Right forelimb (tissue), 1 donor: ENCODE data around the gene MISFA.
"Not testable (repeated sequence)": the region's sequence is repeated elsewhere in the genome, so short reads cannot be mapped to it uniquely, and the experiment has no call there.

Experiments used
- DNase-seq: peaks from one replicate; pipeline ENCODE4 v3.0.0-alpha.2; 2018

MISFA gene

DNA sequence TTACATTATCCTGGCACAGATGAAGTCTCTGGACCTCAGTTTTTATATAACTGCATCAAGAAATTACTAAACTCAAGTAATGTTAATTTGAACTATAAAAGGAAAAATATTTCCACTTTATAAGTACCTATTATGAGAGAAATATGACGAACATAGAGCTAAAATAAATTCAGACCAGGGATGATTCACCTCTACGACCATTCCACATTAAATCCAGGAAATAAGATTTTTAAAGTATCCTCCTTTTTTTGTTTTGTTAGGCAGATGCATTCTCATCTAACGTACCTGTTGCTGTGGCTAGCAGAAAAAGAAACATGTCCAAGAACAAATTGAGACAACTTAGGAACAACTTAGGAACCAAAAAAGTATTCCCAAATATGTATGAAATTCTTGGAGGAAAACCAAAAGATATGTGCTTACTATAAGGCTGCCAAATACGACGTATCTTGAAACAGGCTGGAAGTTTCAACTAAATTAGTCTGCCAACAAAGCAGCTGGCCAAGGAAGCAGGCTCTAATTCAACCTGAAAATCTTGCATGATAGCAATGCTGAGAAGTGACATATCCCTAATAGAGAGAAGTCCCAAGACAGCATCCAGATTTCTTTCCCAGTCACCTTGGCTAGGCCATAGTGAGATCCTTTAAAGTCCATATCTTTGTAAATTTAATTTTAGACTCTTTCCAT lies 18.9 kb downstream of the MISFA start:
- DNase-seq = no peak

DNA sequence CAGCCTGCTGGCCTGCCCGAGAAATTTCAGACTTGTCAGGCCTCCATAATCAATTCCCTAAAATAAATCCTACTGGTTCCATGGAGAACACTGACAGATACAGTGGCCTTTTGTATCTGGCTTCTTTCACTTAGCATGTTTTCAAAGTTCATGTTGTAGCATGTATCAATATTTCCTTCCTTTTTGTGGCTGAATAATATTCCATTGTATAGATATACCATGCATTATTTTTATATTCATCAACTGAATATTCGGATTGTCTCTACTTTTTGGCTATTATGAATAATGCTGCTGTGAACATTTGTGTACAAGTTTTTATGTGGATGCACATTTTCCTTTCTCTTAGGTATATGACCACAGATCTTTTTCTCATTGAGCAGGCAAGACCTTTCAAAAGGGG lies 24.1 kb downstream of the MISFA start:
- DNase-seq = no peak

DNA sequence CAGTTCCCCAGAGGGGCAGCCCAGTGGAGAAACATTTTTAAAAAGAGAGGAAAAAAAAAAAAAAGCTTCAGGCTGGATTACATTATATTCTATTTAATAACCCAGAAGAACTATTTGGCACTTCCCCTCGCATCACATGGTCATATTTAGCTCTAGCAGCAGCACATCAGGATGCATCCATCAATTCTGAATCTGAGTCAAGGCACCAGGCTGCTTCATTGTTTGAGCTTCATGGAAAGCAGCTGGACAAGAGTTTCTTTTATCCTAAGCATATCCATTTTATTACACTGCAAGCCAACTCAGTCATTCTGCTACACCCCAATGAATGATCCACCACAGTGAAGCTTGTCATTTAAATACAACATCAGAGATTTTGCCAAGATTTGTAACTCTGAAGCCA lies 24.6 kb downstream of the MISFA start:
- DNase-seq = no peak

DNA sequence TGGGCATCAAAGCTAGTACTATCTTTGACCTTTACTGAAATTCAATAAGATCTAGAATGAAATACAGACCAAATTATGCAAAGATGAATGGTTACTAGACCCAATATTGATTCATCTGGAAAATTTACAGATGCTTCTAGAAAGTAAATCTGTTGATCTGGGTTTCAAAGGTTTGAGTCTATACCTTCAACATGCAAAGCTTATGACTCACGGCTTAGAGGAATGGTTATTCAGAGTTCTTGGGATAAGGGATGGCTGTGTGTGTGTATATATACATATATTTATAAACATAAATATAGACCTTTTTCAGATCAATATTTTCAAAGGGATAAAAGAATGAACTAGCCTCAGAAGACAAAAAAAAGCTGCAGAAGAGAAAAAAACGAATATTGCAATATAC lies 33.3 kb downstream of the MISFA start:
- no peak for DNase-seq

DNA sequence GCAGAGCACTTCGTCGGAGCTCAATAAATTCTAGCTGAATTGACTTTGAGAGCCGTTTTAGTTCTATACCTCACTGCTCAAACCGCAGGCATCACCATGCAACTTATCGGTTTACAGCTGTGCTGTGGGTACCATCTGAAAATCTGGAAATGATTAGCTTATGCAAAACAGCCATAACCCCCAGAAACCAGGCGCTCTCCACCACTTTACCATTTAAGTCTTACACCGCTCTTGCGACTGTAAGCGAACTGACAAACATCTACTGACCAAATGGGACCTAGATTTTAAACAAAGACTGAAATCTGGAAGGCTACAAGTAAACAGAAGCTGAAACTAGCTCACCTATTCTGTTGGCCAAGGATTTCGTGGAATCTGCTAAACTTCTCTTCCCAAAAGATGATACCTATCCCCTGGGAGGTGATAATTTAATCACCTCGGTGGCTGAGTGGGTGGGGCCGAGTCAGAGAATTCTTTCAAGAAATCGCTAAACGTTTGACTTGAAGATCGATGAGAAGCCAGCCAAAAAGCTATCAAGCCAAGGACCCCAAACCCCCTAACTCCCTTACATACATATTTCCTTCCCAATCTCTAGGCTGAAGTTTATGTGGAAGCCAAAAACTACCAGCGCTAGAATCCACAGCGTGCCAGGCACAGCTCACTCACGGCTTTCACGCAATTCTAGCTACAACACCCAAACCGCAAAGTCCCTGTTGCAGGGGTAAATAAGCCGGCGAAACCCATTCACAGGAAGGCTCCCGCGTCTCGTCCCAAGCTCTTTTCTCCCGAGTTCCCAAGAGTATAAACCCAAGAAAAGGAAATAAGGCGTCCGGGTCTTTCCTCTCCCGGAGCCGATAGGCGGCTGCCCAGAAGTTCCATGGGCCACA lies 33.9 kb downstream of the MISFA start:
- peak; percentile 41 for DNase-seq

DNA sequence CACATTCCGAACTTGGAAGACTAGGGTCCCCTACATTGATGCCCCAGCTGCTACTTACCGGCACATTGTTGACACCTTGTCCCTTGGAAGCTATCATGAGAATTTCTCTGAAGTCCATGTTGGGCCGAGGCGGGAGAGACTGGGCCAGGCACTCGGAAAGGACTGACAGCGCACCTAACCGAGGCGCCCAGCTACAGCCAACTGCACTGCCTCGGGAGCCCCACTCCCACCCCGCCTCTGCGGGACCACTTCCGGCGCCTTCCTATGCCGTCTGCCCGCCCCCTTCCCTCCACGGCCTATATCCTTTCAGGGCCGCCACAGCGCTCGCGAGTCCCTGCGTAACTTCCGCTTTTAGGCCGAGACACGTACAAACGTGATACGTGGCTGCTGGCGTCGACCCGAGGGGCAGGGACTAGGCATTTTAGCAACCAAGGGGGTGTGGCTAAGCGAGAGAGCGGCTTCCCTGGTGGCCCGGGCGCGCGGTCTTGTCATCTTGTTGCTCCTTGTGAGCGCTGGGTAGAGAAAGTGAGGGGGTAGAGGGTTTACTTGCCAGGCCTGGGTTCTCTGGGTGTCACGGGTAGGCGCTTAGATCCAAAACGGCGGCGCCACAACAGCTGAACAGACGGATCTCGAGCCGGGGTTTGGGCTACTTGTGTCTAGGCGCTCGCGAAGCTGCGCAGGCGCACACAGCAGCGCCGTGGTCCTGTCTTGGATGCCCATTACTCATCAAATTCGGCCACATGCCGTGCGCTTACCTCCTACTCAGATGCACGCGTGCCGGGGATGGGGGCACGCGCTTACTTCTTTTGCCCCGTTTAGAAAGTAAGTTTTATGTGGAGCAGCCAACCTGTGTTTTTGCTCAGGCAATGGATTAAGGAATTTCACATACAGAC lies 34.8 kb downstream of the MISFA start, which contains the start of gene SPTY2D1:
SPTY2D1 (minus strand) TSS at position 203 of the 893 bp plus-strand sequence; CDS start at position 118, 85 bp downstream.
- DNase-seq = peak; percentile 100

DNA sequence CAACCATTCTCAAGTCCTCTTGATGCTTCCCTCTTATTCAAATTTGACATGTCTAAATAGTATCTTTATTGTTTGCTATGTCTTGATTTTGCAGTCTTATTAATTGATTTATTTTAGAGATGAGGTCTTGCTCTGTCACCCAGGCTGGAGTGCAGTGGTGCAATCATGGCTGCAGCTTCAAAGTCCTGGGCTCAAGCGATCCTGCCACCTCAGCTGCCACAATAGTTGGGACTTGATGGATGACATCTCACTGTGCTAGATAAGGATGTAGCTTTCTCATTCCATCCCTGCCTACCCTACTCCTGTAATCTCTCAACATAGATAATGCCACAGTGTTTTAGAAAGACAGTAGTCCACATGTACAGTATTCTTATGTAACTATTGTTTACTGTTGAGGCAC lies 42.1 kb downstream of the MISFA start:
- DNase-seq = no peak

DNA sequence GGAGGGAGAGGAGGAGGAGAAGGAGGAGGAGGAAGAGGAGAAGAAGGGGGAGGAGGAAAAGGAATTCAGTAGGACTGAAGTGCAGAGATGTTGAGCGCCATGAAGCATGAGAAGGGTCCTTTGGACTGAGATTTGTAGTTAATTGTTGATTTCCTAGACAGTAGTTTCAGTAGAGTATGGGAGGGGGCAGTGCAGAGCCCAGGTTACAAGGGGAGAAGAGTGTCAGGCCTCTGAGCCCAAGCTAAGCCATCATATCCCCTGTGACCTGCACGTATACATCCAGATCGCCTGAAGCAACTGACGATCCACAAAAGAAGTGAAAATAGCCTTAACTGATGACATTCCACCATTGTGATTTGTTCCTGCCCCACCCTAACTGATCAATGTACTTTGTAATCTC lies 43.4 kb downstream of the MISFA start:
- not testable (repeated sequence) for DNase-seq

DNA sequence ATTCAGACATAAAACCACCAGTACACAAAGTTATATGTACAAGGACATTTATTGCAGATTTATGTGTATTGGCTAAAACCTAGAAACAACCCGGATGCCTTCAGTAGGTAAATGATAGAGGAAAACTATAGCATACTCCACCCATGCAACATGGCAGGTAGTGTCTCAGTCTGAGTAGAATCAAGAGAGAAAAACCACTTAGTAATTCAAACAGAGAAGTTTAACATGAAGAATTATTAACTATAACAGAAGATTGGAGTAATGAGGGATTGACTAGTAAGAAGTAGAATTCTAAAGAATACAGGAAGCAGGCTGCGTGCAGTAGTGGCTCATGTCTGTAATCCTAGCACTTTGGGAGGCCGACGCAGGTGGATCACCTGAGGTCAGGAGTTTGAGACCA lies 50.8 kb downstream of the MISFA start:
- no peak for DNase-seq

DNA sequence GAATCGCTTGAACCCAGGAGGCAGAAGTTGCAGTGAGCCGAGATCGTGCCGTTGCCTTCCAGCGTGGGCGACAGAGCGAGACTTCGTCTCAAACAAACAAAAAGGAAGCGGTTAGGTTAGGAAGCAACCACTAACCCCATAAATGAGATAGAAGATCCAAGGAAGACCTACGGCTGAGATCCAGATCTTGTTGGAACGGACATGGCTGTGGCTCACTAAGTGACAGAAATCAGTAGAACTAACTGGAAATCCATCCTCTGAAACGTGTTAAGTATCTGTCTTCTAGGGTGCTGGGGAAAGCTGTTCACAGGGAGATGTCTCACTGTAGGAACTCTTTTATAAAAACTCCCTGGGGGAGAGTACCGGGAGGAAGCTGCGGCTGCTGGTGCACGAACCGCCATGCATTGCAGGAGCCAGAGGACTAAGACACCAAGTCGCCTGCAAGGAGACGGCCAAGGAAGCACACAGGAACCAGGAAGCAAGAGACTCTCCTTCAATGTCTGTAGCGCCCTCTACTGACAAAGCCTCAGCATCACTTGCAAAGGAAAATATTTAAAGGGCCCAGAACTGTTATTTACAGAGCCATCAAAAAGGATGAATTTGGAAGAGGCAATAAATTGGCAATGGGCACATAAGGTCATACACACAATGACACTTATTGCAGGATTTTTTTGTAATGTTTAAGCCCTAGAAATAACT lies 51.4 kb downstream of the MISFA start:
- no peak for DNase-seq
